PC-3 (cell line): ENCODE data around the gene SLC9A3. TPM values are rescaled to one million over a fixed set of nuclear protein-coding genes. Genes with fewer than 3 reads are reported as not detected.

ENCODE experiments used
- ATAC-seq: fragments of 200-7000 bp; cut with Tn5 transposase; 2 replicates; pipeline ENCODE4 v1.9.1; 2020; ENCODE audit warnings: mild to moderate bottlenecking, moderate library complexity
- BruUV-seq: library from RNA; stranded (reverse); fragments of 400-500 nt; replicated peaks from 2 replicates; lab custom pipeline; 2021; lab: Mats Ljungman, UMichigan
- CTCF ChIA-PET: fragments of 300-600 bp; sonication (Branson Sonifier 250); formaldehyde crosslinking; loops from one replicate; lab custom pipeline; 2022; ENCODE audit warnings: antibody characterized with exemption; lab: Charles Lee
- POLR2A ChIA-PET: fragments of 300-600 bp; sonication (Branson Sonifier 250); formaldehyde crosslinking; loops from one replicate; lab custom pipeline; 2022; ENCODE audit warnings: antibody characterized with exemption; ENCODE audit not compliant: unreplicated experiment; lab: Charles Lee
- DNase-seq: peaks from one replicate; pipeline ENCODE4 v3.0.0-alpha.2; 2015
- H2AFZ ChIP-seq: fragments of 300-600 bp; sonication (generic); 2 replicates; pipeline ENCODE4 v1.6.0; 2016; ENCODE audit warnings: antibody characterized with exemption, low read length
- H3F3A ChIP-seq: fragments of 300-600 bp; sonication (generic); one replicate; pipeline ENCODE4 v1.6.0; 2017; ENCODE audit warnings: antibody characterized with exemption, low read length, control low read depth, mild to moderate bottlenecking; ENCODE audit not compliant: unreplicated experiment
- H3K27ac ChIP-seq: fragments of 300-600 bp; sonication (generic); 2 replicates; pipeline ENCODE4 v1.5.1; 2016; ENCODE audit warnings: mild to moderate bottlenecking, low read length
- H3K27me3 ChIP-seq: fragments of 300-600 bp; sonication (generic); 2 replicates; pipeline ENCODE4 v1.6.1; 2016; ENCODE audit warnings: low read length, mixed read lengths
- H3K36me3 ChIP-seq: fragments of 300-600 bp; sonication (generic); 2 replicates; pipeline ENCODE4 v1.6.1; 2016; ENCODE audit warnings: low read depth, mixed run types, low read length, mixed read lengths
- H3K4me1 ChIP-seq: fragments of 300-600 bp; sonication (generic); 2 replicates; pipeline ENCODE4 v1.5.1; 2016; ENCODE audit warnings: low read length; ENCODE audit not compliant: insufficient read depth
- H3K4me2 ChIP-seq: fragments of 300-600 bp; sonication (generic); 2 replicates; pipeline ENCODE4 v1.6.0; 2016; ENCODE audit warnings: low read length
- H3K4me3 ChIP-seq: fragments of 300-600 bp; sonication (generic); 2 replicates; pipeline ENCODE4 v1.5.1; 2016; ENCODE audit warnings: mild to moderate bottlenecking, low read length, mixed read lengths
- H3K79me2 ChIP-seq: fragments of 300-600 bp; sonication (generic); 2 replicates; pipeline ENCODE4 v1.6.1; 2017; ENCODE audit warnings: low read length, mixed read lengths
- H3K9ac ChIP-seq: fragments of 300-600 bp; sonication (generic); 2 replicates; pipeline ENCODE4 v1.6.0; 2016; ENCODE audit warnings: mild to moderate bottlenecking, low read length
- H3K9me2 ChIP-seq: fragments of 300-600 bp; sonication (generic); replicated peaks from 2 replicates; pipeline ENCODE4 v1.6.1; 2016; ENCODE audit warnings: mixed run types, low read length, mixed read lengths
- H3K9me3 ChIP-seq: fragments of 300-600 bp; sonication (generic); 2 replicates; pipeline ENCODE4 v1.6.1; 2016; ENCODE audit warnings: low read length, mixed read lengths
- H4K20me1 ChIP-seq: fragments of 300-600 bp; sonication (generic); 2 replicates; pipeline ENCODE4 v1.6.1; 2016; ENCODE audit warnings: low read length, mixed read lengths
- CTCF ChIP-seq: fragments of 300-600 bp; sonication (generic); conservative IDR thresholded peaks from 2 replicates; pipeline ENCODE4 v1.5.1; 2017; ENCODE audit warnings: antibody characterized with exemption, low read depth, mild to moderate bottlenecking, low read length
- EZH2 ChIP-seq: fragments of 300-600 bp; sonication (generic); IDR thresholded peaks from one replicate; pipeline ENCODE4 v1.6.1; 2017; ENCODE audit warnings: antibody characterized with exemption, mild to moderate bottlenecking, low read length; ENCODE audit not compliant: unreplicated experiment
- EZH2phosphoT487 ChIP-seq: fragments of 300-600 bp; sonication (generic); IDR thresholded peaks from 2 replicates; pipeline ENCODE4 v1.6.1; 2018; ENCODE audit warnings: mild to moderate bottlenecking, antibody characterized with exemption, low read length, borderline replicate concordance
- intact Hi-C: fragments of 100-400 bp; cut with micrococcal nuclease; formaldehyde crosslinking; loops from 2 replicates; pipeline ENCODE4 v1.9.0; 2023
- total RNA-seq: library from RNA; depleted of rRNA; stranded (reverse); fragments of >200 nt; gene quantifications from 2 replicates; pipeline ENCODE4 v1.2.3, GENCODE V29; 2014

The SLC9A3 gene
- total RNA-seq, 1 experiment from 2014 or later, result 4.9 TPM

GRCh38 chr5:482021-482420, 42.2 kb downstream of the SLC9A3 start:
- H3F3A ChIP-seq, result no peaks in the 10 kb centered on the region
- no peaks in the 10 kb centered on the region for H3K36me3 ChIP-seq
- H3K27ac ChIP-seq, result no peak overlapping the region
- DNase-seq, result no peak
- H3K9ac ChIP-seq, result no peak overlapping the region
- no peaks in the 10 kb centered on the region for H3K4me1 ChIP-seq
- H3K79me2 ChIP-seq, result no peaks in the 10 kb centered on the region
- no peak overlapping the region for H3K4me2 ChIP-seq
- no peaks in the 10 kb centered on the region for H3K9me3 ChIP-seq
- H3K27me3 ChIP-seq, result no peaks in the 10 kb centered on the region
- no peaks in the 10 kb centered on the region for H3K9me2 ChIP-seq
- H2AFZ ChIP-seq, result no peak overlapping the region
- ATAC-seq, result no peak
- ChIA-PET CTCF (no interaction called here), POLR2A (no interaction called here)
- BruUV-seq, result no TSS peak
- intact Hi-C loops, result no loop called here
- TF ChIP-seq EZH2, result no peak
- TF ChIP-seq EZH2phosphoT487, result no peak
- no peak for TF ChIP-seq CTCF
- H3K4me3 ChIP-seq, result no peak overlapping the region
- H4K20me1 ChIP-seq, result no peaks in the 10 kb centered on the region

DNA sequence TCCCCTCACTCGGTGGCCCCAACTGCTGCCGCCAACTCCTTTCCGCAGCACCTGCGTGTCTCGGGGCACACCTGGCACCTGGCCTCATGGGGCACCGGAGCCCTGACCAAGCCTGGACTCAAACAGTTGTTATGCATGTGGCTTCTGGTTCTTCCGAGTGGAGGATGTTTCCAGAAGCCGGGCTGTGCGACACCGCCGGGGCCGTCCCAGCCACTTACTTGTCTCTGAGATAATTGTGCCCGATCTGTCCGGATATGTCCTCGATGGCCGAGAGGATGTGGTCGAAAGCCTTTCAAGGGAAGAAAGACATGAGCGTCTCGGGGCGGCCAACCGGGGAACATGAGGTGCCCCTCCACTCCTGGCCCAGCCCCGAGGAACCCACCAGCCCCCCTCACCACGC, 42.9 kb downstream of the SLC9A3 start:
- H4K20me1 ChIP-seq, result no peaks in the 10 kb centered on the region
- no peaks in the 10 kb centered on the region for H3K36me3 ChIP-seq
- no peak overlapping the region for H3K9ac ChIP-seq
- no peak overlapping the region for H3K4me3 ChIP-seq
- no peaks in the 10 kb centered on the region for H3K27me3 ChIP-seq
- no peaks in the 10 kb centered on the region for H3K79me2 ChIP-seq
- intact Hi-C loops, result no loop called here
- ChIA-PET POLR2A (no interaction called here), CTCF (no interaction called here)
- ATAC-seq (no peak), DNase-seq (no peak)
- no peak for TF ChIP-seq CTCF
- TF ChIP-seq EZH2, result no peak
- no peak for TF ChIP-seq EZH2phosphoT487
- H3K27ac ChIP-seq, result no peak overlapping the region
- H2AFZ ChIP-seq, result no peak overlapping the region
- no peaks in the 10 kb centered on the region for H3K4me1 ChIP-seq
- no peaks in the 10 kb centered on the region for H3K9me3 ChIP-seq
- no peak overlapping the region for H3K4me2 ChIP-seq
- no peaks in the 10 kb centered on the region for H3K9me2 ChIP-seq
- BruUV-seq, result no TSS peak
- no peaks in the 10 kb centered on the region for H3F3A ChIP-seq

DNA sequence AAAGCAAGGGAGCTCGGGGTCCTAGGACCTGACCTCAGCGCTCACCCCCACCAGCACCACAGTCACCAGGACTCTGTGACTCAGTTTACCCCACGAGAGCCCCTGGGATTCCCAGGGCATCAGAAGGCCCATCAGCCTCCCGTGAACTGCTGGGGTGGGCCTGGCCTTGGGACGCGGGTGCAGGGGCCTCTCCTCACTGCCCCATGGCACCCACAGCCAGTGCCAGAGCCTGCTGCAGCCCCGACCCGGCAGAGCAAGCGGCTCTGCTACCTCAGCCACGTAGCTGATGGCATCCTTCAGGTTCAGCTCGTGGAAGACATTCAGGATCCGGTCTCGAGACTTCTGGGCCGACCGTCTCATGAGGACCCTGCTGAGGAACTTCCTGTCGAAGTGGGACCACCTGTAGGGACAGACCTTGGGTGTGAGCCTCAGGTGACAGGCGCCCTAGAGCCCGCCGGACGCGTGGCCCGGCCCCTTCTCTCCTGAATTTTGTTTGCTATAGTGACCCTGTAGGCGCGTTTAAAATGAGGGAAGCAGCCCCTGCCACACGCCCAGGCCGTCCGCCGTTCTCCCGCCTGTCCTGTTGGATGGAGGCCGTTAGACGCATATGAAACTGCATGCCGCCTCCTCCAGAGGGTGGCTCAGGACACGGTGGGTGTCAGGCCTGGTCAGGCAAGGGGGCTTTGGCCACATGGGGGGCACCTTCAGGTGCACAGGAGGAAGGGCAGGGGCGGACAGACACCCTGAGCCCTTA, 44.5 kb downstream of the SLC9A3 start:
- BruUV-seq, result no TSS peak
- Histone ChIP-seq H3K9ac (no peak overlapping the region), H3K9me3 (no peaks in the 10 kb centered on the region), H3K4me3 (no peak overlapping the region), H3K27me3 (no peaks in the 10 kb centered on the region), H3F3A (no peaks in the 10 kb centered on the region), H3K79me2 (peaks cover 4% of the 10 kb centered on the region; the same call in 1 of the 2 replicates), H2AFZ (no peak overlapping the region), H4K20me1 (no peaks in the 10 kb centered on the region), H3K36me3 (no peaks in the 10 kb centered on the region), H3K9me2 (no peaks in the 10 kb centered on the region), H3K4me1 (peaks cover 6% of the 10 kb centered on the region; the same call in 1 of the 2 replicates), H3K27ac (no peak overlapping the region), H3K4me2 (no peak overlapping the region)
- ChIA-PET CTCF (no interaction called here), POLR2A (no interaction called here)
- ATAC-seq (no peak), DNase-seq (no peak)
- intact Hi-C loops, result loop anchor here (10.0 kb wide), 1 partner anchor 135 kb away; the partner anchor contains the start of gene CEP72
- TF ChIP-seq EZH2phosphoT487, result no peak
- no peak for TF ChIP-seq CTCF
- no peak for TF ChIP-seq EZH2
